ENCODE data around the gene PGP.

GRCh38 chr16:2177561-2177960 lies 37.1 kb downstream of the PGP start:
- TF ChIP-seq CTCF (IDR thresholded peaks at IDR 0.05) (no peak), POLR2A (IDR thresholded peaks at IDR 0.05) (no peak)

All from uterus (tissue), 2 donors.